GM12892 (cell line): ENCODE data around the gene HPGD.

ENCODE experiments used
- POLR2A ChIP-seq: IDR thresholded peaks from 2 replicates; pipeline ENCODE4 v1.6.1; 2011; ENCODE audit warnings: low read depth, low read length, control low read depth
- POLR2AphosphoS5 ChIP-seq: IDR thresholded peaks from 2 replicates; pipeline ENCODE4 v1.6.1; 2011; ENCODE audit warnings: low read depth, low read length, control low read depth

GRCh38 chr4:174496631-174497432 lies 25.5 kb downstream of the HPGD start:
- TF ChIP-seq POLR2AphosphoS5 (no peak), POLR2A (no peak)
